HG02798 (cell line): ENCODE data around the gene ZNF423.
"Not testable (repeated sequence)": the region's sequence is repeated elsewhere in the genome, so short reads cannot be mapped to it uniquely, and the experiment has no call there.

Source experiments
- ATAC-seq: cut with Tn5 transposase; IDR thresholded peaks from one replicate; pipeline ENCODE4 v1.9.1; 2021; ENCODE audit warnings: mild to moderate bottlenecking; ENCODE audit not compliant: unreplicated experiment, poor library complexity

Gene ZNF423

GRCh38 chr16:49874613-49875237 lies 18.8 kb upstream of the ZNF423 start:
- no peak for ATAC-seq

- not testable (repeated sequence) for ATAC-seq
These were observed 15.9 kb upstream of the ZNF423 start for GRCh38 chr16:49871824-49872223.

GRCh38 chr16:49869731-49870130 lies 13.8 kb upstream of the ZNF423 start:
- ATAC-seq = no peak

GRCh38 chr16:49867796-49868668 lies 12.1 kb upstream of the ZNF423 start:
- ATAC-seq = no peak

- no peak for ATAC-seq
These were observed 11.3 kb upstream of the ZNF423 start for GRCh38 chr16:49867234-49867633.

- ATAC-seq = no peak
These were observed 10.7 kb upstream of the ZNF423 start for GRCh38 chr16:49866595-49867071.

- ATAC-seq = no peak
These were observed 6.8 kb upstream of the ZNF423 start for GRCh38 chr16:49862694-49863093.

- ATAC-seq = no peak
These were observed 5.4 kb upstream of the ZNF423 start for GRCh38 chr16:49861299-49861698.

GRCh38 chr16:49860593-49860992 lies 4.7 kb upstream of the ZNF423 start:
- no peak for ATAC-seq

- ATAC-seq = no peak
These were observed 3.4 kb upstream of the ZNF423 start for GRCh38 chr16:49859125-49859811.

- ATAC-seq = no peak
These were observed 2.5 kb upstream of the ZNF423 start for GRCh38 chr16:49858200-49859124.

- ATAC-seq = no peak
These were observed 1.7 kb upstream of the ZNF423 start for GRCh38 chr16:49857423-49858181.

- no peak for ATAC-seq
These were observed 889 bp upstream of the ZNF423 start for GRCh38 chr16:49856672-49857330.

- ATAC-seq = peak; percentile 70
These were observed 561 bp downstream of the ZNF423 start for GRCh38 chr16:49855280-49855821.

GRCh38 chr16:49854796-49855203 lies 1.1 kb downstream of the ZNF423 start:
- ATAC-seq = peak; percentile 5

GRCh38 chr16:49854188-49854795 lies 1.6 kb downstream of the ZNF423 start:
- no peak for ATAC-seq

- ATAC-seq = no peak
These were observed 3.6 kb downstream of the ZNF423 start for GRCh38 chr16:49852279-49852678.

- no peak for ATAC-seq
These were observed 4.5 kb downstream of the ZNF423 start for GRCh38 chr16:49851468-49851787.
